ENCODE results near the gene CD99. TPM values are rescaled to one million over a fixed set of nuclear protein-coding genes. Genes with fewer than 3 reads are reported as not detected.

Gene CD99
- total and polyA plus RNA-seq, 2 donors (not counting 1 experiment from before 2014, with no cell fraction given), result 70.7 to 133 TPM

GRCh38 chrX:2781226-2781571, 90.1 kb downstream of the CD99 start:
- H2AFZ ChIP-seq (ENCODE audit: insufficient read depth, low read depth, low read length, poor library complexity, severe bottlenecking), result no peak overlapping the region
- no peaks in the 10 kb centered on the region for H3K4me1 Mint-ChIP-seq
- H3K9me3 ChIP-seq (ENCODE audit: control extremely low read depth in 1 of 3, control insufficient read depth in 2 of 3, insufficient read depth in 1 of 3, low read length in 2 of 3), result no peaks in the 10 kb centered on the region
- POLR2A ChIA-PET, result no interaction called here
- H3K79me2 ChIP-seq (ENCODE audit: control insufficient read depth, insufficient read depth, low read length), result no peaks in the 10 kb centered on the region
- no peak overlapping the region for H3K4me3 Mint-ChIP-seq
- H3K4me2 ChIP-seq (replicated peaks; ENCODE audit: low read depth, low read length, poor library complexity, severe bottlenecking), result no peak overlapping the region
- no peaks in the 10 kb centered on the region for H3K27me3 ChIP-seq (replicated peaks in 1 of 4; ENCODE audit: control extremely low read depth in 1 of 4, control insufficient read depth in 3 of 4, insufficient read depth in 4 of 4, low read length in 3 of 4)
- ATAC-seq (ENCODE audit: low read depth) (no peak), DNase-seq (no peak)
- no peak for TF ChIP-seq CTCF (IDR thresholded peaks at IDR 0.05)
- no peak for TF ChIP-seq EZH2 (IDR thresholded peaks at IDR 0.05; ENCODE audit: borderline replicate concordance, insufficient read depth, low read depth, low read length, poor library complexity, severe bottlenecking)
- CTCF ChIA-PET, result no interaction called here
- no peak overlapping the region for H3K9ac ChIP-seq (ENCODE audit: low read length)
- WGBS (ENCODE audit: insufficient coverage), result no CpG with 5 or more reads among the region's 1 CpG
- no peak overlapping the region for H3K27ac Mint-ChIP-seq
- no peaks in the 10 kb centered on the region for H3K4me1 ChIP-seq (ENCODE audit: control insufficient read depth in 2 of 2, insufficient read depth in 2 of 2, low read length in 2 of 2)
- no peaks in the 10 kb centered on the region for H3K36me3 ChIP-seq (replicated peaks in 1 of 2; ENCODE audit: control extremely low read depth in 1 of 2, control insufficient read depth in 1 of 2, extremely low read depth in 1 of 2, insufficient read depth in 2 of 2, low read length in 1 of 2)
- no peak overlapping the region for H3K27ac ChIP-seq (ENCODE audit: low read length in 2 of 2)
- H4K20me1 ChIP-seq (ENCODE audit: control insufficient read depth, insufficient read depth, low read length, poor library complexity, severe bottlenecking), result no peaks in the 10 kb centered on the region
- intact Hi-C loops (cut with micrococcal nuclease), result no loop called here
- peaks cover 9% of the 10 kb centered on the region for H3K27me3 Mint-ChIP-seq
- H3K9me3 Mint-ChIP-seq (ENCODE audit: insufficient read depth), result no peaks in the 10 kb centered on the region
- no peak overlapping the region for H3K4me3 ChIP-seq (ENCODE audit: control extremely low read depth in 1 of 5, extremely low read depth in 1 of 5, insufficient read depth in 1 of 5, low read depth in 2 of 5, low read length in 4 of 5)

GRCh38 chrX:2781698-2782097, 90.6 kb downstream of the CD99 start:
- Histone ChIP-seq H3K79me2 (ENCODE audit: control insufficient read depth, insufficient read depth, low read length) (no peaks in the 10 kb centered on the region), H3K4me3 (ENCODE audit: control extremely low read depth in 1 of 5, extremely low read depth in 1 of 5, insufficient read depth in 1 of 5, low read depth in 2 of 5, low read length in 4 of 5) (no peak overlapping the region), H3K27ac (ENCODE audit: low read length in 2 of 2) (no peak overlapping the region), H3K9me3 (ENCODE audit: control extremely low read depth in 1 of 3, control insufficient read depth in 2 of 3, insufficient read depth in 1 of 3, low read length in 2 of 3) (no peaks in the 10 kb centered on the region), H3K4me1 (ENCODE audit: control insufficient read depth in 2 of 2, insufficient read depth in 2 of 2, low read length in 2 of 2) (no peaks in the 10 kb centered on the region), H3K9ac (ENCODE audit: low read length) (no peak overlapping the region), H2AFZ (ENCODE audit: insufficient read depth, low read depth, low read length, poor library complexity, severe bottlenecking) (no peak overlapping the region), H3K27me3 (replicated peaks in 1 of 4; ENCODE audit: control extremely low read depth in 1 of 4, control insufficient read depth in 3 of 4, insufficient read depth in 4 of 4, low read length in 3 of 4) (no peaks in the 10 kb centered on the region), H4K20me1 (ENCODE audit: control insufficient read depth, insufficient read depth, low read length, poor library complexity, severe bottlenecking) (no peaks in the 10 kb centered on the region), H3K36me3 (replicated peaks in 1 of 2; ENCODE audit: control extremely low read depth in 1 of 2, control insufficient read depth in 1 of 2, extremely low read depth in 1 of 2, insufficient read depth in 2 of 2, low read length in 1 of 2) (no peaks in the 10 kb centered on the region), H3K4me2 (replicated peaks; ENCODE audit: low read depth, low read length, poor library complexity, severe bottlenecking) (no peak overlapping the region)
- TF ChIP-seq CTCF (IDR thresholded peaks at IDR 0.05) (no peak), EZH2 (IDR thresholded peaks at IDR 0.05; ENCODE audit: borderline replicate concordance, insufficient read depth, low read depth, low read length, poor library complexity, severe bottlenecking) (no peak)
- H3K4me3 Mint-ChIP-seq, result no peak overlapping the region
- no peaks in the 10 kb centered on the region for H3K4me1 Mint-ChIP-seq
- DNase-seq, result no peak
- no peaks in the 10 kb centered on the region for H3K9me3 Mint-ChIP-seq (ENCODE audit: insufficient read depth)
- CTCF ChIA-PET, result no interaction called here
- intact Hi-C loops (cut with micrococcal nuclease), result no loop called here
- 40% methylated on average over 1 of the region's 6 CpGs for WGBS (ENCODE audit: insufficient coverage)
- POLR2A ChIA-PET, result no interaction called here
- H3K27ac Mint-ChIP-seq, result no peak overlapping the region
- H3K27me3 Mint-ChIP-seq, result peaks cover 11% of the 10 kb centered on the region
- no peak for ATAC-seq (ENCODE audit: low read depth)

Data from B cell (primary cell).